Measurements from ENCODE around the gene LRP11.
"Not testable (repeated sequence)": the region's sequence is repeated elsewhere in the genome, so short reads cannot be mapped to it uniquely, and the experiment has no call there.

The LRP11 gene

DNA sequence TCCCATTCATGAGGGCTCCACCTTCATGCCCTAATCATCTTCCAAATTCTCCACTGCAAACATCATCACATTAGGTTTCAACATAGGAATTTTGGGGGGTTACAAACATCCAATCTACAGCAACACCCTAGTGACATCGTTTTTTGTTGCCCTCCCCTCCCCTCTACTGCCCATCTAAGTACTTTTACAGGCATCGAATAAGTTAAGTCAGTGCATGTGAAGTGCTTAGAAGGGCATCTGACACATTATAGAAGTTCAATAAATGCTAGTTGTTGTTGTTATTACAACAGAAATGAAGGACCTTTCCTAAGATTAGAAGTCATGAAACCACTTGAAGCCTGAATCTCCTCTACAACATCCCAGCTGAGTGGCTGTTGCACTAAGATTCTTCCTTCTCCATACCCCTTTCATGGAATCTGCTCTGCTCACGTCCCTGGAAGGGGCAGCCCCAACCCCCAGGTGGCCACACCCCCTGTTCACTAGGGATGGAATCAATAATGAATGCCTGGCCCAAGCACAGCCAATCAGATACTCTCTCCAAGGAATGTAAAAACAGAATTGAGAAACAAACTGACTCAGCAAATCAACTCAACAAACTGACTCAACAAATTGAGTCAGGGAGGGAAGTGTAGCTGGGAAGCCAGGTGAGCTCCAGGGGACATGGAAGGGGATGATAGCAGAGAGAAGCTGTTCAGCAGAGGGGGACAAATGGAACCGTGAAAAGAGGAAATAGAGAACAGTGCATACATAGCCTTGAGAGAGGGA is 3.9 kb upstream of the LRP11 start:
- no peak for DNase-seq

DNA sequence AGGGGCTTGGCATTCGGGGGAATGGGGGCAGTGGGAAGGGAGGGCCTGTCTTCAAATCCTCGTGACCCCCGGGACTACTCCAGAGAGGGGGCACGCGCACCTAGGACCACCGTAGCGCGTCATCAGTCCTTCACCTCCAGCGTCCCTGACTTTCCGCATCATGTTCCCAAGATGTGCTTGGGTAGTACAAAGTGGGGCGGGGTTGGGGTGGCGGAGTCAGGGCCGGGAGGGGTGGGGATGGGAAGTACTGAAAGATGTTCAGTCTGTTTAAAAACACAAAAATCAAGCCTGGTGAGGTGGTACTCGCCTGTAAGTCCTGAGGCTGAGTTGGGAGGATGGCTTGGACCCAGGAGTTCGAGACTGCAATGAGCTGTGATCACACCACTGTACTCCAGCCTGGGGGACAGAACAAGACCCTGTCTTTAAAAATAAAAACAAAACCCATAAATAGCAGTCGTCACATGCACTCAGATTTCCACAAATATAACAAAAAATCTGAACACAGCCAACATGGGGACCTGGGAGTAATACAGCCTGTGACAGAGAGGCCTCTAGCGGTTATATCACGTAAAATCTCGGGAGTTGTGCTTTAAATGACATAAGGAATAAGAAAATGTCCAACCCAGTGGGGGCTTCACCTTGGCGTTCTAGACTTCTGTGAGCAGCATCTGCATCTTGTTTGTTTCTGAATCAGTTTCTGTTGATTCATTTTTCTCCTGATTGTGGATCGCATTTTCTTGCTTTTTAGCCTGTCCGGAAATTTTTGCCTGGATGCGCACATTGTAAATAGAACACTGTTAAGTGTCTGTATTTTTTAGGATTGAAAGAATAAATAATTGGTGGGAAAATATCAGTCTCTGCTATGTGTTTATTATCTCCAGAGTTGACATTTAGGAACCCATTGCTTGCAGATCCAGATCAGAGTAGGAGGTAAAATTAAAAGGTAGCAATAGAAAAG is 698 bp upstream of the LRP11 start:
- peak; percentile 18 for DNase-seq

DNA sequence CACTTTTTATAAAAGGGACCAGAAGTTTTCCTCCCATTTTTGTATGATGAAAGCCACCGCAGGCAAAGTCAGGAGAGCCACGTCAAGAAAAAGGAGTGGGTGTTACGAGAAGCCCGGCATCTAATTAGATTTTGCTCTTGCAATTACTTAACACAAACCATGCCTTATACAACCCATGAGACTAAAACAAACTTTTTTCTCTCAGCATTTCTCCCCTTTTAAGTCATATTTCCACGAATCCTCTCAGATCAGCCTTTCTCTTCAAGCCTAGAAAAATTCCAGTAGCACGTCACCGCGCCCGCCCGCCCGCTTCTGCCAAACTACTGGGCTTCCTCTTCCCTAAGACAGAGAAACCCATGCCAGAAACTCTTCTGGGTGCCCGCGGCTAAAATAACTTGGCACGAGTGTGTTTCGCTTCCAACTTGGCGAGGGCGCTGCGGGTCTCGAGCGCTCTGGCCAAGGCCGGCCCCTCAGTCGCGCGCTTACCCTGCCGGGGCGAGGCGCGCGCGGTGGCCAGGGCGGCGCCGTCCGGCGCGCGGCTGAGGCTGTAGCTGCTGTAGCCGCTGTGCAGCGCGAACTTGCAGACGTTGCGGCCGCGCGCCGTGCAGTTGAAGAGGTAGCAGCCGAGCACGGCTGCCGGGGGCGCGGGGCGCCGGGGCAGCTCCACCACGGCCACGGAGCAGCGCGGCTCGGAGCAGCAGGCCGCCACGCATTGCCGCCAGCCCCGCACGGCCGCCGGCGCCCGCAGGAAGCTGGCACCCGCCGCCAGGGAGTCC is 1.0 kb downstream of the LRP11 start:
- peak; percentile 42 for DNase-seq

DNA sequence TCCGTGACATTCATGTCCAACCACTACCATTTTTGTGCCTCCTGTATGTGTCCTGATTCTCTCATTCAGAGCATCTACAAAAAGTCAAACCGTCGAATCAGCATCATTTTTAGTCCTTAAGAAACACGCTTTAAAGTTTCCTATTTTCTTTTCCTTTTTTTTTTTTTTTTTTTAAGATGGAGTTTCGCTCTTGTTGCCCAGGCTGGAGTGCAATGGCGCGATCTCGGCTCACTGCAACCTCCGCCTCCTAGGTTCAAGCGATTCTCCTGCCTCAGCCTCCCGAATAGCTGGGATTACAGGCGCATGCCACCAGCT is 1.8 kb downstream of the LRP11 start:
- DNase-seq = not testable (repeated sequence)

DNA sequence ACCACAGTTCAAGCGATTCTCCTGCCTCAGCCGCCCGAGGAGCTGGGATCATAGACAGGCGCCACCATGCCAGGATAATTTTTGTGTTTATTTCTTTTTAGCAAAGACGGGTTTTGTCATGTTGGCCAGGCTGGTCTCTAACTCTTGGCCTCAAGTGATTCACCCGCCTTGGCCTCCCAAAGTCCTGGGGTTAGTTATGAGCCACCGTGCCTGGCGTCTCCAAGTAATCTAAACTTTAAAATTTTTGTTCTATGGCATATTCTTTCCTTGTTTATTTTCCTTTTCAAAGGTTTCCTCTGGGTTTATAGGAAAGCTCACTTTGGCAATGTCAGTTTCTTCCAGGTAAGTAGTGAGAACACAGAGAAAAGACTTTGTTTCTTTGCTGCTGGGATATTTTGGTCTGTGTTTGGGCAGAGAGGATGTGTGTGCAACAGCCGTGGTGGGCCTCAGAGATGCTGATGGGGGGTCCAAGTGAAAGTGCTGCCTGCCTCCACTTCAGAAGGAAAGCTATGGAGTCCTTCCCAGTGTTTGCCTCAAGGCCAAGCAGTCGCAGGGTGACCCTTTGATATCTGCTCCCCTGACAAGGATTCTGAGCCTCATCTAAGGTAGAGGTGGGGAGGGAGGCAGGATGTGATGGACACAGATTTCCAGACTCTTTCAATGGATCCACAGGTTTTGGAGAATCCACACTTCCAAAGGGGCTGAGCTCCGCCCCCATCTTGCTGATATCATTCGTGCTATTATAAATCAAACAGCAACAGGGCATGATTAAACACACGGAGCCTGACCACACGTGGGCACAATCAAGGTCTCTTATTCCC is 2.3 kb downstream of the LRP11 start:
- DNase-seq = no peak

DNA sequence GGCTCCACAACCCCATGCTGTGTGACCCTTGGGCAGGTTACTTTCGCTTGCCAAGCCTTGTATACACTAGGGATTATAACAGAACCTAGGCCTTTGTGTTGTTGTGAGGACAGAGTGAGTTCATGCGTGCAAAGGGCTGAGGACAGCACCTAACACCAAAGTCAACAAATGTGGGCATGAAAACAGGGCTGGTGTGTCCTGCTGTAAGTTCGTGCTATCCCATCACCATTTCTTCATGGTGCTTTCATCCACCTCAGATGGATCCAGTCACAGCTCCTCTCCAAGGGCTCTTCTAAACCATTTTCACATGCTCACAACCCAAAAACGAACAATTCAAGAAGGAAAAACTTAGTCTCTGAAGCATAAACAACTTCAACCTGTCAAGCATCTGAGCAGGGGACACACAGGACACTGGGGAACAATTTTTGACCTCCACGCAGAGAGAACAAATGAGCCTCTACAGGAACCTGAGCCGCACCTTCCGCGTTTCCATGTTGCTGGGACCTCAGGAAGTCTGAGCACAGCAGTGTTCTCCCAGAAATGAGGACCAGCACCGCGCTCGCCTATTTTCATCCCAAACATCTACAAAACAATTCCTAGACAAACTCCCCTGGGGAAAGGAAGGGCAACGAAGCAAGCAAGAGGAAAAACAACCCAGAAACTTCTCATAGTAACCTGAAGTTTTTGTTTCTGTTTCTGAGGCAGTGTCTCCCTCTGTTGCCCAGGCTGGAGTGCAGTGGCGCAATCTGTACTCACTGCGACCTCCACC is 3.1 kb downstream of the LRP11 start:
- no peak for DNase-seq

DNA sequence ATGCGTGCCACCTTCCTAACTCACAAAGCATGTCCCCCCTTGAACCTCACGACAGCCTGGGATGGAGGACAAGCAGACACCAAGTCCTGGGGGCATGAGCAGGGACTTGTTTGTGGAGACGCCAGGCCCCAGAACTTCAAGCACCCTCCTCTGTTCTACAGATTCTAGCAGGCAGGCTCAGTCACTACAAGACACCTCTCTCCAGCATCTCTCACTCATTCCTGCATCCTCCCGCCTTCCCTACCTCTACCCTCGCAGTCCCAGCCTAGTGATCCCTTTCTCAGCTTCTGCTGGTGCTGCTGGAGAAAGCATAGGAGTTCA is 3.7 kb downstream of the LRP11 start:
- no peak for DNase-seq

DNA sequence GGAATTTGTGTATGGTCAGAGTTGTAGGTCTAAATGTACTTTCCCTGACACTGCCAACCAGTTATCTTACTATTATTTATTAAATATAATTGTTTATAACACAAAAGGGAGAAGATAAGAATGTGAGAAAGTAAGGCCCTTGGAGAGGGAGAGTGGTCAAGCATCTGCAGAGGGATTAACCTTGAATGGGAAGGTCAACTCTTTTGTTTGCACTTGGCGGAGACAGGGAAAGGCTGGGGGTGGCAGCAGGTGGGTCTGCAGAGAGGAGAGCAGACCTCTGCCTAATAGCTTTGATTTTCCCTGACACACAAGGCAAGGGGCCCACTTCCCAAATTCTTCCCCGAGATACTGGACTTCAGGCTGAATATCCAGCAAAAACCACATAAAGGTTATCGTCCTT is 4.2 kb downstream of the LRP11 start:
- DNase-seq = no peak

DNA sequence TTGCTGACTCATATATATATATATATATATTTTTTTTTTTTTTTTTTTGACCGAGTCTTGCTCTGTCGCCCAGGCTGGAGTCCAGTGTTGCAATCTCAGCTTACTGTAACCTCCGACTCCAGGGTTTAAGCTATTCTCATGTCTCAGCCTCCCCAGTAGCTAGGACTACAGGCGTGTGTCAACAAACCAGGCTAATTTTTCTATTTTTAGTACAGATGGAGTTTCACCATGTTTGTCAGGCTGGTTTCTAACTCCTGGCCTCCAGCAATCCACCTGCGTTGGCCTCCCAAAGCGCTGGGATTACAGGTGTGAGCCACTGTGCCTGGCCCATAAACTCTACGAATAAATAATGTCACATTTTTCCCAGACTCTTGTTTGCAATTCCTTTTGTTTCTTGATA is 4.8 kb downstream of the LRP11 start:
- no peak for DNase-seq

DNA sequence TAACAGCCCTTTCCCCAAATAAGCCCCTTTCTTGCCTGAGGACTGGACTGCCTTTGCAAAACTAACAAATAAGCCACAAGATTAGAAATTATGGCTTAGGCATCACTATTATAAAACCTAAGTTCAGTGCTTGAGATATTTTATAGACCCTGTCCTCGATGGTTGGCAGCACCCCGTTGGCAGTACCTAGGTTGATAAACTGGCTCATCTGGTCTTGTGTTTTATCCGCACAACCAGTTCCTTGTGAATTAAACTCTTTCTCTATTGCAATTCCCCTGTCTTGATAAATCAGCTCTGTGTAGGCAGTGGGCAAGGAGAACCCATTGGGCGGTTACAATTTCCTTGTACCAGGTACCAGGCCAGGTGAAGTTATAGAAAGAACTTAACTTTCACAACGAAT is 6.6 kb downstream of the LRP11 start:
- DNase-seq = no peak

DNA sequence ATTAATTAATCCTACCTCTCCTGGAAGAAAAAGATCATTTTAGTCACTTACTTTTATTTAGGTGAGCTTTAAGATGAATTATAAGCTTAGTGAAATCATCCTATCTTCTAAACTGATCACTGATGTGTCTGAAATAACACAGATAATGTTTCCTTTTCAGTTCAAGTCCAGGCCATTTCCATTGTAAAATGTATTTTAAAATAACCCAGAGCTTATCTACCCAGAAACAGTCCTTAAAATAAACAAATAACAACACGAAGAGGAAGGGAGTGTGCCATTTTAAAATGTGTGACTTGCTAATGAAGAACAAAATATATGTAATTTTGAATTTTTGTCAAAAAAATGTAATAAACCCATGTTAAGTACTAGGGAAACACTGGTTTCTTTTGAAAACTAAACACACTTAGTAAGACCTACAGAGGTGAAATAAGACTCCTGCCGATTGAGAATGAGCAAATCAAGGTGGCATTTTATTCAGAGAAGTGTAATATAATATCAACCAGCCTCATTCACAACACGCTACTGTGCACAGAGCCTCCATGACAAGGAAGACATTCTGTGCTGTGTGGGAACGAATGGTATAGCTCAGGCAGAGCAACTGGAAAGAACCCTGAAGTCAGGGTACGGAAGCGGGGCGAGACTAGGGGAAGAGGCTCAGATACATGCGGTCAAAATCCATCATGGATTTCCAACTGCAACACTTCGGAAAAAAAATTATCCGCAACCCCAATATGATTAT is 7.7 kb downstream of the LRP11 start:
- no peak for DNase-seq

DNA sequence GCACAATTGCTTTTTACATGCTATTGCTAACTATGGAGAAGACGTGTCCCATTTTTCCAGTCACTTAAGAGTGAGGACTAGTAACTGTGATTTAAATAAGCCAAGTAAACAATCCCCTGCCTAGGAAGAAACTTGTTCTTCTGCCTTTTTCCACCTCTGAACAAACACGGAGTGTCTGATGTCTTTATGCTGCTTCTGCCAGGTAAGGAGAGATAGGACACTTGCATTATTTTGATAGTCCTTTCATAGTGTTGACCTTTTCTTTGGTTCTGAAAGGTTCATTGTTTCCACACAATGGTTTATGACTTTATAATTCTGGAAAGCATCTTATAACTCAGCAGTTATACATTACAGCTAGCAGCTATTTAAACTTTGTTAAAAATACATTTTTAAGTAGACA is 8.4 kb downstream of the LRP11 start:
- no peak for DNase-seq

DNA sequence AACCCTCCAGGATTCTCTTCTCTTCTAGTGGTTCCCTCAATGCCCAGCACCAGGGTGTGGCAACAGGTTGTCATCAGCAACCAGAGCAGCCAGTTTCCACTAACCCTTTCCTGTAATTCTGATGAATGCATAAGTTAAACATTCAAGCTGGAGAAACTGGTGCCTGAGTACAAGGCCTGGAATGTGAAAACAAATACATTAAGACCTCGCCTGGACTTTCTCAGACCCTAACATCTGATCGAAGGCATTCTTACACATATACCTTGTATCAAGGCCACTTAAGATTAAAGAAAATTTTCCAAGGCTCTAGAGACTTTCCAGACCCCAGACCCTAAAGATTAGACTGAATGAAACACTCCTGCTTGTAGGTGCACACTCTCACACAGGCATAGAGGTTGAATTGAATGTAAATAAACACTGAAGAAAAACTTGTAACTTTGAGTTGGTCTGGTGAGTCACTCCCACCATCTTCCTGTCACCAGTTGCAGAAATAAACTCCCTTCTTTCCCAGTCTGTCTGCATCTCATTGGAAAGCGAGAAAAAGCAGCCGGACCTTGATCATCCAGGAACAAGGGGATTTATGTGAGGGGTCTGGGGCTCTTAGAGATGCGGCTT is 9.0 kb downstream of the LRP11 start:
- DNase-seq = no peak

DNA sequence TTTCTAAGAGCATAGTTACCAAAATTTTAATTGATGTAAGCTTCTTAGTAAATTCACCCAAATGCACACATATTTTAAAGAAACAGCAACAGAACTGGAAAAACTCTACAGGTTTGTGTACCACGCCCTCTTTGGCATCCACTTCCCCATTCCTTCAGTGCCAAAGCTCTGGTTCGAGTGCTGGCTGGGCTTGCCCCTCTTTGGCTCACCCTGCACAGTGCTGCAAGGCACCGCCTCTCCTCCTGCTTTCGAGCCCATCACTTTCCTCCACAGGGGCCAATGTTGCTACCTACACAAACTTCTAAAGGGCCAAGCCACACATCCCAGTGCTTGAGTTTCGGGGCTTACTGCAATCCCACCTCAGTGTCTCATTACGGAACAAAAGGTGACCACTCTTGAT is 9.6 kb downstream of the LRP11 start:
- DNase-seq = no peak

DNA sequence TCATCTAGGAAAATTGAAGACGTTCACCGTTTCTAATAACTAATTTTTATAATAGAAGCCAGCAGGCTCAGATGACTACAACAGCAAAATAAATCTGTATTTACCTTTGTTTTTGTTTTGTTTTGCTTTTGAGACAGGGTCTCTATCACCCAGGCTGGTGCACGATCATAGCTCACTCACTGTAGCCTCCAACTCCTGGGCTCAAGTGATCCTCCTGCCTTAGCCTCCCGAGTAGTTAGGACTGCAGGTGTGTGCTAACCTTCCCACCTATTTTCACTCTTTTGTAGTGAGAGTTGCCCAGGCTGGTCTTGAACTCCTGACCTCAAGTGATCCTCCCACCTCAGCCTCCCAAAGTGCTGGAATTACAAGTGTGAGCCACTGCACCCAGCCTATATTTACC is 10.1 kb downstream of the LRP11 start:
- DNase-seq = not testable (repeated sequence)

DNA sequence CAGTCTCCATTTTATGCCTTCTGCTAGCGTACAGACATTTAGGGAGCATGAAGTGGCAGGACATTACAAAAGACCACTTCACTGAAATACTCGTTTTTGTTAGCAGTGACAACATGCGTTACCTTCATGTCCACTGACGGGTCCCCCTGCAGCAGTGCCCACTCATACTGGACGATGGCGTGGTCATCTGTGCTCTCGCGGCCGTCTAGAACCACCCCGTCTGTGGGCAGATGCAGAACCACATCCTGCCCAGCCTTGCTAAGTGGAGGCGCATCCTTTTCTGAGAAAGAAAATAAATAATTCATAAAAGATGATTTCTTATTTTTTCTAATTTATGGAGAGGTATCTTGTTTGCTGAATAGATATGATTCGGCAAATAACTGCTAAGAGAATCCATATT is 11.3 kb downstream of the LRP11 start:
- no peak for DNase-seq

DNA sequence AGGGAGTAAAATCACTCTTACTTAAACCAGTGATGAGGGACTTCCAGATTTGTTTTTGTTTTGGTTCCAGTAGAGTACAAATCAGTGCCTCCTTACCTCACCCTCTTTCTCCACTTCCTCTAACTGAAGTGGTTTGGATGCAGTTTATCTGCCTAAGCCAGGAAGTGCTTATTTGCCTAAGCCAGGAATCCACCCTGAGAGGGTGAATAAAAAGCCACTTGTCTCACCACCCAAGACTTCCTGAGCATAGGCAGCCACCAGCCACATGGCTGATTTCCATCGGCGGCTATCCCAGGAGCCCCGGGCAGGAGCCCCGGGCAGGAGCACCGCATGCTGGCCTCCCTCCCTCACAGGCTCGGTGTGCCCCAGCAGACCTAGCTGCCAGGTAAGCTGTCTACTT is 12.0 kb downstream of the LRP11 start:
- no peak for DNase-seq

DNA sequence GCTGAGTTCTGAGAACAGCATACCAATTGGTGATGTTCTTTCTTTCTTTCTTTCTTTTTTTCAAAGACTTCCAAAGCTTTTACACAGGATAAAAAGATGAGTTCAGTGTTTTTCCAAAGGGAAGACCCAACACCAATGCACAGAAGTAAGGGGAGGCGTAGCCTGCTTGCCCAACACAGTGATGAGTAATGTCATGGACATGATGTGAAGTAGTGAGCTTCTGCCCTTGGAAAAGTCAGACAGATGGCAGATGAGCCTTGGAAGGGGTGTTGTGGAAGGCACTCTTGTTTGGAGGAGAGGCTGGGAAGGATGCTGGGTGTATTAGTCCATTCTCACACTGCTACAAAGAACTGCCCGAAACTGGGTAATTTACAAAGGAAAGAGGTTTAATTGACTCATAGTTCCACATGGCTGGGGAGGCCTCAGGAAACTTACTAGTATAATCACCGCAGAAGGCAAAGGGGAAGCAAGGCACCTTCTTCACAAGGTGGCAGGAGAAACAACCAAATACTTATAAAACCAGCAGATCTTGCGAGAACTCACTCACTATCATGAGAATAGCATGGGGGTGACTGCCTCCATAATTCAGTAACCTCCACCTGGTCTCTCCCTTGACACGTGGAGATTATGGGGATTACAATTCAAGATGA is 12.6 kb downstream of the LRP11 start:
- no peak for DNase-seq

DNA sequence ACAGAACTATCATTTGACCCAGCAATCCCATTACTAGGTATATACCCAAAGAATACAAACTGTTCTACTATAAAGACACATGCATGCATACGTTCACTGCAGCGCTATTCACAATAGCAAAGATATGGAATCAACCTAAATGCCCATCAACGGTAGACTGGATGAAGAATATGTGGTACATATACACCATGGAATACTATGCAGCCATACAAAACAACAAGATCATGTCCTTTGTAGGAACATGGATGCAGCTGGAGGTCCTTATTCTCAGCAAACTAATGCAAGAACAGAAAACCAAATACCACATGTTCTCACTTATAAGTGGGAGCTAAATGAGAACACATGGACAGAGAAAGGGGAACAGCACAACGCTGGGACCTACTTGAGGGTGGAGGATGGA is 15.8 kb downstream of the LRP11 start:
- DNase-seq = not testable (repeated sequence)

DNA sequence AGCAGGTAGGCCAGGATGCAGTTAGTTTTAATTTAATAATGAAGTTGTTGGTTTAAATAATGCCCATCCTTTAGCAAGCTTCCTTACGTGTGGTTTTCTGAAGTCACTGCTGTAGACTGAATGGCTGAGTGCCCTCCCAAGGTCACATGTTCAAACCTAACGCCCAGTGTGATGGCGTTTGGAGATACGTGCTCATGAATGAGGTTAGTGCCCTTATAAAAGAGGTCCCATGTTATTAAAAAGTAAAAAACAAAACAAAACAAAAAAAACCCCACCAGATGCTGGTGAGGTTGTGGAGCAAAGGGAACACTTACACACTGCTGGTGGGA is 16.3 kb downstream of the LRP11 start:
- no peak for DNase-seq

Measured in activated naive CD4-positive, alpha-beta T cell treated with anti-CD3 and anti-CD28 coated beads, Interleukin-2, amount 50 U/mL, for 16 hours (primary cell).